B cell (primary cell): Measurements from ENCODE around the gene EPAS1. TPM values are rescaled to one million over a fixed set of nuclear protein-coding genes. Genes with fewer than 3 reads are reported as not detected.

ENCODE experiments used
- ATAC-seq: fragments of 200-7000 bp; cut with Tn5 transposase; one replicate; pipeline ENCODE4 v1.10.0; 2021; ENCODE audit warnings: low read depth, mild to moderate bottlenecking, moderate number of reproducible peaks, moderate library complexity
- CTCF ChIA-PET: fragments of 350-600 bp; sonication (Branson Sonifier 250); formaldehyde crosslinking; loops from one replicate; lab custom pipeline; 2021; ENCODE audit warnings: antibody characterized with exemption, inconsistent platforms; lab: Charles Lee
- POLR2A ChIA-PET: fragments of 350-600 bp; sonication (Branson Sonifier 250); formaldehyde crosslinking; loops from one replicate; lab custom pipeline; 2021; ENCODE audit warnings: antibody characterized with exemption; lab: Charles Lee
- DNase-seq: peaks from one replicate; pipeline ENCODE4 v3.0.0; 2013
- H2AFZ ChIP-seq: 2 replicates; pipeline ENCODE4 v1.6.1; 2012; ENCODE audit warnings: mild to moderate bottlenecking, low read depth, low read length; ENCODE audit not compliant: insufficient read depth, poor library complexity, severe bottlenecking
- H3K27ac ChIP-seq, 2 donors: 1 replicate in 1 of 2; 2 replicates in 1 of 2; pipeline ENCODE4 v1.5.1; 2012 to 2013; ENCODE audit warnings: low read length in 2 of 2, mild to moderate bottlenecking in 2 of 2, moderate library complexity in 1 of 2
- H3K27me3 ChIP-seq, 4 experiments: fragments of 200-600 bp in 1 of 4; sonication (generic) in 1 of 4; replicated peaks in 1 of 4; 1 replicate in 2 of 4; 2 replicates in 2 of 4; pipeline versions ENCODE4 v1.6.1 to v1.7.0; 2013 to 2016; ENCODE audit warnings: low read length in 3 of 4, mild to moderate bottlenecking in 2 of 4, mixed read lengths in 1 of 4, moderate library complexity in 1 of 4; ENCODE audit not compliant: insufficient read depth in 4 of 4, control insufficient read depth in 3 of 4; ENCODE audit errors: control extremely low read depth in 1 of 4
- H3K36me3 ChIP-seq, 2 experiments: replicated peaks in 1 of 2; 1 replicate in 1 of 2; 2 replicates in 1 of 2; pipeline versions ENCODE4 v1.6.1 to v1.7.1; 2013; ENCODE audit warnings: low read length in 1 of 2; ENCODE audit not compliant: insufficient read depth in 2 of 2, control insufficient read depth in 1 of 2; ENCODE audit errors: control extremely low read depth in 1 of 2, extremely low read depth in 1 of 2
- H3K4me1 ChIP-seq, 2 donors: fragments of 200-600 bp in 1 of 2; sonication (generic) in 1 of 2; 1 replicate in 1 of 2; 2 replicates in 1 of 2; pipeline versions ENCODE4 v1.5.1 to v1.6.1; 2013 to 2017; ENCODE audit warnings: low read length in 2 of 2; ENCODE audit not compliant: control insufficient read depth in 2 of 2, insufficient read depth in 2 of 2
- H3K4me2 ChIP-seq: replicated peaks from 2 replicates; pipeline ENCODE3; 2012; ENCODE audit warnings: mild to moderate bottlenecking, low read depth, low read length; ENCODE audit not compliant: poor library complexity, severe bottlenecking
- H3K4me3 ChIP-seq, 5 experiments: fragments of 200-600 bp in 1 of 5; sonication (generic) in 1 of 5; 1 replicate in 3 of 5; 2 replicates in 2 of 5; pipeline versions ENCODE4 v1.5.1 to v1.7.0; 2011 to 2016; ENCODE audit warnings: low read length in 4 of 5, mild to moderate bottlenecking in 4 of 5, low read depth in 2 of 5, control low read depth in 1 of 5, moderate library complexity in 1 of 5; ENCODE audit not compliant: insufficient read depth in 1 of 5; ENCODE audit errors: control extremely low read depth in 1 of 5, extremely low read depth in 1 of 5
- H3K79me2 ChIP-seq: fragments of 200-600 bp; sonication (generic); one replicate; pipeline ENCODE4 v1.6.0; 2016; ENCODE audit warnings: low read length; ENCODE audit not compliant: control insufficient read depth, insufficient read depth
- H3K9ac ChIP-seq: fragments of 200-600 bp; sonication (generic); 2 replicates; pipeline ENCODE4 v1.6.1; 2017; ENCODE audit warnings: mild to moderate bottlenecking, low read length, moderate library complexity
- H3K9me3 ChIP-seq, 3 donors: one replicate each; pipeline versions ENCODE4 v1.6.1 to v1.7.1; 2013; ENCODE audit warnings: low read length in 2 of 3; ENCODE audit not compliant: control insufficient read depth in 2 of 3, insufficient read depth in 1 of 3; ENCODE audit errors: control extremely low read depth in 1 of 3
- H4K20me1 ChIP-seq: 2 replicates; pipeline ENCODE4 v1.6.0; 2012; ENCODE audit warnings: mild to moderate bottlenecking, low read length; ENCODE audit not compliant: insufficient read depth, control insufficient read depth, poor library complexity, severe bottlenecking
- H3K27ac Mint-ChIP-seq: one replicate; pipeline ENCODE4 v1.8.0; 2021; ENCODE audit warnings: mixed read lengths
- H3K27me3 Mint-ChIP-seq: one replicate; pipeline ENCODE4 v1.8.0; 2021; ENCODE audit warnings: mixed read lengths
- H3K4me1 Mint-ChIP-seq: one replicate; pipeline ENCODE4 v1.8.0; 2021; ENCODE audit warnings: mixed read lengths
- H3K4me3 Mint-ChIP-seq: one replicate; pipeline ENCODE4 v1.8.0; 2021; ENCODE audit warnings: mixed read lengths
- H3K9me3 Mint-ChIP-seq: one replicate; pipeline ENCODE4 v1.8.0; 2022; ENCODE audit warnings: mixed read lengths; ENCODE audit not compliant: insufficient read depth
- CTCF ChIP-seq: fragments of 200-600 bp; IDR thresholded peaks from one replicate; pipeline ENCODE4 v1.8.0; 2022; ENCODE audit warnings: antibody characterized with exemption, mild to moderate bottlenecking
- EZH2 ChIP-seq: IDR thresholded peaks from 2 replicates; pipeline ENCODE4 v1.6.1; 2012; ENCODE audit warnings: borderline replicate concordance, low read depth, mild to moderate bottlenecking, moderate library complexity, low read length; ENCODE audit not compliant: insufficient read depth, poor library complexity, severe bottlenecking
- WGBS: methylation state at CpG from one replicate; pipeline ENCODE4 v1.1.5; 2013; ENCODE audit warnings: missing lambda C conversion rate; ENCODE audit not compliant: insufficient coverage; 5-methylcytosine and 5-hydroxymethylcytosine counted together
- intact Hi-C: fragments of 100-400 bp; cut with micrococcal nuclease; formaldehyde crosslinking; loops from one replicate; pipeline ENCODE4 v1.10.0; 2022
- polyA plus RNA-seq: library from polyadenylated mRNA; depleted of rRNA; stranded (reverse); fragments of >200 nt; gene quantifications from 2 replicates; pipeline ENCODE4 v1.2.3, GENCODE V29; 2012
- total RNA-seq, 2 donors: library from RNA; stranded (reverse); fragments of 120-200 nt in 1 of 2; gene quantifications; 1 replicate in 1 of 2; 2 replicates in 1 of 2; pipeline versions ENCODE4 v1.2.3 to v1.2.4, GENCODE V29; 2013 to 2022

Gene EPAS1
- total and polyA plus RNA-seq, 2 donors (not counting 1 experiment from before 2014, with no cell fraction given), result 0.06 to 0.37 TPM

GRCh38 chr2:46276642-46277041 lies 20.6 kb upstream of the EPAS1 start:
- ChIA-PET CTCF (no interaction called here), POLR2A (interaction anchor here (0.7 kb wide), 1 partner anchor 1561 kb away, joined by 4 read pairs; no protein-coding TSS in a partner anchor)
- H4K20me1 ChIP-seq, result no peaks in the 10 kb centered on the region
- DNase-seq (no peak), ATAC-seq (no peak)
- WGBS, result 9% methylated on average over 1 of the region's 2 CpGs
- H2AFZ ChIP-seq, result peak overlapping the region; percentile 46
- no peaks in the 10 kb centered on the region for H3K36me3 ChIP-seq
- peak overlapping the region; percentile 53 for H3K4me2 ChIP-seq
- H3K9me3 ChIP-seq, result peaks cover 0 to 5% (median 0%) of the 10 kb centered on the region in 3 donors
- no peak overlapping the region for H3K27ac ChIP-seq
- no peak overlapping the region for H3K9ac ChIP-seq
- Mint-ChIP-seq H3K27ac (no peak overlapping the region), H3K9me3 (no peaks in the 10 kb centered on the region), H3K4me1 (peaks cover 11% of the 10 kb centered on the region), H3K27me3 (peaks cover 44% of the 10 kb centered on the region), H3K4me3 (no peak overlapping the region)
- peaks cover 0 to 32% (median 16%) of the 10 kb centered on the region in 4 experiments for H3K27me3 ChIP-seq
- intact Hi-C loops, result no loop called here
- H3K4me1 ChIP-seq, result peaks cover 5 to 8% of the 10 kb centered on the region in 2 donors
- no peak overlapping the region for H3K4me3 ChIP-seq
- TF ChIP-seq CTCF, result no peak
- TF ChIP-seq EZH2, result no peak
- no peaks in the 10 kb centered on the region for H3K79me2 ChIP-seq

GRCh38 chr2:46277431-46278190 lies 19.6 kb upstream of the EPAS1 start:
- Histone ChIP-seq H3K36me3 (no peaks in the 10 kb centered on the region), H3K9ac (no peak overlapping the region), H3K79me2 (no peaks in the 10 kb centered on the region), H3K27me3 (peaks cover 0 to 34% (median 16%) of the 10 kb centered on the region in 4 experiments), H3K4me1 (peaks cover 5 to 8% of the 10 kb centered on the region in 2 donors), H3K9me3 (peaks cover 0 to 5% (median 0%) of the 10 kb centered on the region in 3 donors), H3K27ac (no peak overlapping the region), H3K4me2 (no peak overlapping the region), H2AFZ (no peak overlapping the region), H4K20me1 (no peaks in the 10 kb centered on the region), H3K4me3 (no peak overlapping the region)
- 12% methylated on average over 7 of the region's 7 CpGs for WGBS
- peaks cover 48% of the 10 kb centered on the region for H3K27me3 Mint-ChIP-seq
- ChIA-PET POLR2A (no interaction called here), CTCF (no interaction called here)
- H3K9me3 Mint-ChIP-seq, result no peaks in the 10 kb centered on the region
- H3K4me1 Mint-ChIP-seq, result peaks cover 11% of the 10 kb centered on the region
- intact Hi-C loops, result no loop called here
- no peak overlapping the region for H3K27ac Mint-ChIP-seq
- H3K4me3 Mint-ChIP-seq, result no peak overlapping the region
- no peak for ATAC-seq
- no peak for TF ChIP-seq CTCF
- TF ChIP-seq EZH2, result no peak
- no peak for DNase-seq
